ENCODE data around the gene PCDHB12. TPM values are rescaled to one million over a fixed set of nuclear protein-coding genes. Genes with fewer than 3 reads are reported as not detected.
"Not testable (repeated sequence)": the region's sequence is repeated elsewhere in the genome, so short reads cannot be mapped to it uniquely, and the experiment has no call there.

Gene PCDHB12
- total and polyA plus RNA-seq, 7 donors = 0.34 to 10.2 (median 4.3) TPM; not detected in 1

DNA sequence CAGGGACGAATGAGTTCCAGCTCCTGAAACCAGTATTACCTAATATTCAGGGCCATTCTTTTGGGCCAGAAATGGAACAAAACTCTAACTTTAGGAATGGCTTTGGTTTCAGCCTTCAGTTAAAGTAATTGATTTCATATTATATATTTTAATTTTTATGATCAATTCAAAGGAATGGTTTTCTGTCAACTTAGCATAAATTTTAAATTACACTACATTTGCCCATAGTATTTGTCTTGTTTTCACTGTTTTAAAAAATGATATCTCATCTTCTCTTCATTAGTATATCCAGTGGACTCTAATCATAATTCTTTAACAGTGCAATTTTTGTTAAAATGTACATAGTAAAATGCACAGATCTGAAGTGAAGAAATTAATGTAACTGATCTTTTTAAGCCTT is 28.2 kb upstream of the PCDHB12 start:
- WGBS, 2 donors = 55 to 67% methylated on average over 1 of the region's 1 CpG
- H3K9me3 ChIP-seq = peaks cover 3 to 55% (median 19%) of the 10 kb centered on the region in 4 donors
- DNase-seq = no peak
- H3K27ac ChIP-seq = no peak overlapping the region
- H3K4me3 ChIP-seq = no peak overlapping the region
- H3K27me3 ChIP-seq = peaks cover 4 to 68% (median 4%) of the 10 kb centered on the region in 3 donors
- H3K4me1 ChIP-seq = no peaks in the 10 kb centered on the region
- TF ChIP-seq EP300 (IDR thresholded peaks at IDR 0.05) = no peak
- no peak for TF ChIP-seq POLR2AphosphoS5 (IDR thresholded peaks at IDR 0.05)
- TF ChIP-seq POLR2A (IDR thresholded peaks at IDR 0.05) = no peak
- TF ChIP-seq, protein P1, sequence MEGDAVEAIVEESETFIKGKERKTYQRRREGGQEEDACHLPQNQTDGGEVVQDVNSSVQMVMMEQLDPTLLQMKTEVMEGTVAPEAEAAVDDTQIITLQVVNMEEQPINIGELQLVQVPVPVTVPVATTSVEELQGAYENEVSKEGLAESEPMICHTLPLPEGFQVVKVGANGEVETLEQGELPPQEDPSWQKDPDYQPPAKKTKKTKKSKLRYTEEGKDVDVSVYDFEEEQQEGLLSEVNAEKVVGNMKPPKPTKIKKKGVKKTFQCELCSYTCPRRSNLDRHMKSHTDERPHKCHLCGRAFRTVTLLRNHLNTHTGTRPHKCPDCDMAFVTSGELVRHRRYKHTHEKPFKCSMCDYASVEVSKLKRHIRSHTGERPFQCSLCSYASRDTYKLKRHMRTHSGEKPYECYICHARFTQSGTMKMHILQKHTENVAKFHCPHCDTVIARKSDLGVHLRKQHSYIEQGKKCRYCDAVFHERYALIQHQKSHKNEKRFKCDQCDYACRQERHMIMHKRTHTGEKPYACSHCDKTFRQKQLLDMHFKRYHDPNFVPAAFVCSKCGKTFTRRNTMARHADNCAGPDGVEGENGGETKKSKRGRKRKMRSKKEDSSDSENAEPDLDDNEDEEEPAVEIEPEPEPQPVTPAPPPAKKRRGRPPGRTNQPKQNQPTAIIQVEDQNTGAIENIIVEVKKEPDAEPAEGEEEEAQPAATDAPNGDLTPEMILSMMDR (IDR thresholded peaks at IDR 0.05) = no peak
- intact Hi-C loops (cut with DNase I) = no loop called here
- no peaks in the 10 kb centered on the region for H3K36me3 ChIP-seq

DNA sequence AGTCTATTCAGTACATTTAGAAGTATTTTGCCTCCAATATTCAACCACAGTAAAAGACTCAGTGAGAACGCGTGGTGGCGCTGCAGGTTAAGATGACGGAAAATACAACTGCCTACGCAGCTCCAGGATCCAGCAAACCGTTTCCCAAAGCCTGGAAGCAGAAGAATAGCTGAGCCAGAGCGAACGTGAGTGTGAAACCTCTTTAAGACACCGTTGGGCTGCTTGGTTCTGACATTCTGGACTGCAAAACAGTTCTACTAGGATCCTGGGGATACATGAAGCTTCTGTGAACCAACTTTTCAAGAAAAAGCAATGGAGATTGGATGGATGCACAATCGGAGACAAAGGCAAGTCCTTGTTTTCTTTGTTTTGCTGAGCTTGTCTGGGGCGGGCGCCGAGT is 26.3 kb upstream of the PCDHB12 start, which contains the start of gene PCDHB16:
PCDHB16 (plus strand) TSS at position 140 of the 400 bp plus-strand sequence; CDS start at position 313, 173 bp downstream.
- Histone ChIP-seq H3K36me3 (no peaks in the 10 kb centered on the region), H3K9me3 (peaks cover 3 to 49% (median 14%) of the 10 kb centered on the region in 4 donors), H3K4me1 (no peaks in the 10 kb centered on the region), H3K27me3 (peaks cover 0 to 51% (median 4%) of the 10 kb centered on the region in 3 donors), H3K27ac (peak within 1 kb of the TSS in 2 of 4 donors; percentile 20 to 25), H3K4me3 (peak within 1 kb of the TSS; percentile 12 to 42 (median 32))
- TF ChIP-seq, protein P1 (IDR thresholded peaks at IDR 0.05) = peak in 2 of 4 experiments; percentile 11 to 14
- no peak for TF ChIP-seq EP300 (IDR thresholded peaks at IDR 0.05)
- intact Hi-C loops (cut with DNase I) = loop anchor here (1.0 kb wide), 1 partner anchor 382 kb away; no protein-coding TSS in a partner anchor
- 17 to 40% methylated on average over 13 of the region's 13 CpGs for WGBS, 2 donors
- DNase-seq = peak; percentile 74

DNA sequence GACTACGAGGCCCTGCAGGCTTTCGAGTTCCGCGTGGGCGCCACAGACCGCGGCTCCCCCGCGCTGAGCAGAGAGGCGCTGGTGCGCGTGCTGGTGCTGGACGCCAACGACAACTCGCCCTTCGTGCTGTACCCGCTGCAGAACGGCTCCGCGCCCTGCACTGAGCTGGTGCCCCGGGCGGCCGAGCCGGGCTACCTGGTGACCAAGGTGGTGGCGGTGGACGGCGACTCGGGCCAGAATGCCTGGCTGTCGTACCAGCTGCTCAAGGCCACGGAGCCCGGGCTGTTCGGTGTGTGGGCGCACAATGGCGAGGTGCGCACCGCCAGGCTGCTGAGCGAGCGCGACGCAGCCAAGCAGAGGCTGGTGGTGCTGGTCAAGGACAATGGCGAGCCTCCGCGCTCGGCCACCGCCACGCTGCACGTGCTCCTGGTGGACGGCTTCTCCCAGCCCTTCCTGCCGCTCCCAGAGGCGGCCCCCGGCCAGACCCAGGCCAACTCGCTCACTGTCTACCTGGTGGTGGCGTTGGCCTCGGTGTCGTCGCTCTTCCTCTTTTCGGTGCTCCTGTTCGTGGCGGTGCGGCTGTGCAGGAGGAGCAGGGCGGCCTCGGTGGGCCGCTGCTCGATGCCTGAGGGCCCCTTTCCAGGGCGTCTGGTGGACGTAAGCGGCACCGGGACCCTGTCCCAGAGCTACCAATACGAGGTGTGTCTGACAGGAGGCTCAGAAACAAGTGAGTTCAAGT is 24.2 kb upstream of the PCDHB12 start:
- H3K4me1 ChIP-seq; intact Hi-C loops (cut with DNase I); H3K27ac ChIP-seq; DNase-seq; H3K36me3 ChIP-seq; H3K4me3 ChIP-seq: not testable (repeated sequence)
- Histone ChIP-seq H3K9me3 (peaks cover 3 to 44% (median 14%) of the 10 kb centered on the region in 4 donors), H3K27me3 (peaks cover 0 to 44% (median 4%) of the 10 kb centered on the region in 3 donors)
- 43 to 68% methylated on average over 53 to 54 of the region's 69 CpGs for WGBS, 2 donors

DNA sequence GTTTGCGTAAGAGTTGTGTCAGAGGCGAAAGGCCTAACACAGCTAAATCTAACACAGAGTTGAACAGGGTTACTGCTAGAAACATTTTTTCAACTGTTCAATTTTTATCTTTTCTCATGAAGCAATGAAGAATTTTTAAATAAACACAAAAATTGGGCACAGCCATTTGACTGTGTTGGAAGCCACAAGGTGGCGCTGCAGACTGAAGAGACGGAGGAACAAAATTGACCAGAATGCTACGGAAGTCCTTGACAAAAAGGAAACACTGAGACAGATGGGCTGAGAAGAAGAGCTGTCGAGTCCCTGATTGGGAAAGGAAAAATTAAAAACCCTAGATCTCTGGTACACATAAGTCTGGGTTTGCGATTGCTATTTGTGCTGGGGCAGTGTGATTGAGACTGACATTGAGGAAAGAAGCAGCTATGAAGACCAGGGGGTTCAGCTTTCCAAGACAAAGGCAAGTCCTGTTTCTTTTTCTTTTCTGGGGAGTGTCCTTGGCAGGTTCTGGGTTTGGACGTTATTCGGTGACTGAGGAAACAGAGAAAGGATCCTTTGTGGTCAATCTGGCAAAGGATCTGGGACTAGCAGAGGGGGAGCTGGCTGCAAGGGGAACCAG is 21.5 kb upstream of the PCDHB12 start, which contains the start of gene PCDHB9:
PCDHB9 (plus strand) TSS at position 265 of the 616 bp plus-strand sequence; CDS start at position 423, 158 bp downstream.
- Histone ChIP-seq H3K27me3 (peaks cover 0 to 48% (median 0%) of the 10 kb centered on the region in 3 donors), H3K4me1 (no peaks in the 10 kb centered on the region), H3K27ac (no peak within 1 kb of the TSS), H3K4me3 (no peak within 1 kb of the TSS), H3K36me3 (no peaks in the 10 kb centered on the region), H3K9me3 (peaks cover 5 to 48% (median 19%) of the 10 kb centered on the region in 4 donors)
- WGBS, 2 donors = 19 to 35% methylated on average over 9 of the region's 9 CpGs
- no peak for DNase-seq
- intact Hi-C loops (cut with DNase I) = no loop called here
- TF ChIP-seq POLR2AphosphoS5 (IDR thresholded peaks at IDR 0.05) = no peak
- no peak for TF ChIP-seq POLR2A (IDR thresholded peaks at IDR 0.05)
- TF ChIP-seq, protein P1 (IDR thresholded peaks at IDR 0.05) = no peak
- no peak for TF ChIP-seq EP300 (IDR thresholded peaks at IDR 0.05)

DNA sequence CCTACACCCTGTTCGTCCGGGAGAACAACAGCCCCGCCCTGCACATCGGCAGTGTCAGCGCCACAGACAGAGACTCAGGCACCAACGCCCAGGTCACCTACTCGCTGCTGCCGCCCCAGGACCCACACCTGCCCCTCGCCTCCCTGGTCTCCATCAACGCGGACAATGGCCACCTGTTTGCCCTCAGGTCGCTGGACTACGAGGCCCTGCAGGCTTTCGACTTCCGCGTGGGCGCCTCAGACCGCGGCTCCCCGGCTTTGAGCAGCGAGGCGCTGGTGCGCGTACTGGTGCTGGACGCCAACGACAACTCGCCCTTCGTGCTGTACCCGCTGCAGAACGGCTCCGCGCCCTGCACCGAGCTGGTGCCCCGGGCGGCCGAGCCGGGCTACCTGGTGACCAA is 19.8 kb upstream of the PCDHB12 start:
- DNase-seq; H3K36me3 ChIP-seq; H3K27ac ChIP-seq; H3K4me3 ChIP-seq; H3K4me1 ChIP-seq; intact Hi-C loops (cut with DNase I): not testable (repeated sequence)
- 42 to 65% methylated on average over 33 to 34 of the region's 37 CpGs for whole genome bisulfite sequencing, 2 donors
- peaks cover 0 to 39% (median 0%) of the 10 kb centered on the region in 3 donors for H3K27me3 ChIP-seq
- peaks cover 6 to 47% (median 23%) of the 10 kb centered on the region in 4 donors for H3K9me3 ChIP-seq

DNA sequence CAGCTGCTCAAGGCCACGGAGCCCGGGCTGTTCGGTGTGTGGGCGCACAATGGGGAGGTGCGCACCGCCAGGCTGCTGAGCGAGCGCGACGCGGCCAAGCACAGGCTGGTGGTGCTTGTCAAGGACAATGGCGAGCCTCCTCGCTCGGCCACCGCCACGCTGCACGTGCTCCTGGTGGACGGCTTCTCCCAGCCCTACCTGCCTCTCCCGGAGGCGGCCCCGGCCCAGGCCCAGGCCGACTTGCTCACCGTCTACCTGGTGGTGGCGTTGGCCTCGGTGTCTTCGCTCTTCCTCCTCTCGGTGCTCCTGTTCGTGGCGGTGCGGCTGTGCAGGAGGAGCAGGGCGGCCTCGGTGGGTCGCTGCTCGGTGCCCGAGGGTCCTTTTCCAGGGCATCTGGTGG is 19.4 kb upstream of the PCDHB12 start:
- DNase-seq; H3K36me3 ChIP-seq; H3K4me1 ChIP-seq; intact Hi-C loops (cut with DNase I); H3K4me3 ChIP-seq; H3K27ac ChIP-seq: not testable (repeated sequence)
- Histone ChIP-seq H3K9me3 (peaks cover 6 to 47% (median 22%) of the 10 kb centered on the region in 4 donors), H3K27me3 (peaks cover 0 to 39% (median 0%) of the 10 kb centered on the region in 3 donors)
- WGBS, 2 donors = 39 to 67% methylated on average over 33 of the region's 35 CpGs
